ENCODE results near the gene CHD2.
"Not testable (repeated sequence)": the region's sequence is repeated elsewhere in the genome, so short reads cannot be mapped to it uniquely, and the experiment has no call there.

CHD2 gene

DNA sequence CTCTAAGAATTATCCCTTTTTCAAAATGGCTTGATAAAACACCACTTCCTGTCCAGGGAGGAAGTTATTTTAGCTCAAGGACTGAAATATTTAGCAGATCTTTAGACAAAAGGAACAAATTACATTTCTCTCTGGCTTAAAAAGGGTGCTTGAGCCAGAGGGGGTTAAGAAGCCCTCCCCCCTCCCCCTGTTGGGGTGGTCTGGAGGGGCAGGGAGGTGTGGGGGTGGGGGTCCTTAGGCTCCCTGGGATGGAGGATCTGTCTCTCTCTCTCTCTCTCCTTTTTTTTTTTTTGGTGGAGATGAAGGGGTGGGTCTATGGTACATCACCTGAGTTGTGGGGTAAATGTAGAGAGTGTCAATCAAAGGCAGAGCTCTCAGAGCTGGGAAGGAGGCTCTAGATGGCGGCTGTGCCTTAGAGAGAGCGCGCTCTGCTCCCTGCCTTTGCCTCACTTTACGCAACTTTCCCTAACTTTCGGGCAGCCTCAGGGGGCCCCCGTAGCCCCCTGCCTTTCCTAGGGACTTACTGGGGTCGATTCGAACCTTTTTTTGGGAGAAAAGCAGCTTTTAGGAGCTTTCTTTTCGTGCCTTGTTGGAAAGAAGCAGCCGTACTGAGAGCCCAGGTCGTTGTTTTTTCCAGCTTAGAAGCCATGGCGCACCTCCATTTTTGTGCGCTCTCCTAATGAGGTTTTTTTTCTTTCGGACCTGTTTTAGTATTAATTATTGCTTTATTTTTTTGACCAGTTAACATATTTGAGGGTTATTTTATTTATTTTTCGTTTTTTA is at the start of gene CHD2:
Gene CHD2 (plus strand): TSS at position 377 of the 783 bp plus-strand sequence. CDS start 914 bp downstream, outside the sequence.
- DNase-seq (ENCODE audit: low spot score): no peak

DNA sequence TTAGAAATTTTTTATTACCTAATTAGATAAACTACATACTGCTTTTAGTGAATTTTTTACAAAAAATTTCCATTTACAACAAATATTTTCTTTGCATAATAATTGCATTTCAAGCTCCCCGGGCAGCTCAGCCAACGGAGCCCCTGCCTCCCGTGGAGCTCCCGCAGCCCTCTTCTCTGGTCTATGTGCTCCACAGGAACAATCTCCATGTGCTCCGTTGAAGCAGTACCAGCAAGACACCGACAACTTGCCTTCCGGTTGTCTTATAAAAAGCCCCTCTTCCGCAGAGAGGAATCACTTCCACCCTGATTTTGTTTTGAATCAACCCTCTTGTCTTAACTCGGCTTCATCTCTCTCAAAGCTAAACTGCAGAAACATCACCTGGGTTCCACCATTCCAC is 46.9 kb upstream of the CHD2 start:
- no peak for DNase-seq (ENCODE audit: low spot score)

DNA sequence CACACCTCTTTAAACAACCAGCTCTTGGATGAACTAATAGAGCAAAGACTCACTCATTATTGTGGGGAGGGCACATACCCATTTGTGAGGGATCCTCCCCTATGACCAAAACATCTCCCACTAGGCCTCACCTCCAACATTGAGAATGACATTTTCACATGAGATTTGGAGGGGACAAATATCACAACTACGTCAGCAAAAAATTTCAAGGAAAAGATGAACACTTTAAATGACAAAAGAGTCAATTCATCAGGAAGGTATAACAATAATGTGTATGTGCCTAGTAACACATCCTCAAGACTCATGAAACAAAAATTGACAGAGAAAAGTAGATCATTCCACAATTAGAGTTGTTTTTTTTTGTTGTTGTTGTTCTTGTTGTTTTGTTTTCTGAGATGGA is 38.4 kb upstream of the CHD2 start:
- DNase-seq (ENCODE audit: low spot score): no peak

DNA sequence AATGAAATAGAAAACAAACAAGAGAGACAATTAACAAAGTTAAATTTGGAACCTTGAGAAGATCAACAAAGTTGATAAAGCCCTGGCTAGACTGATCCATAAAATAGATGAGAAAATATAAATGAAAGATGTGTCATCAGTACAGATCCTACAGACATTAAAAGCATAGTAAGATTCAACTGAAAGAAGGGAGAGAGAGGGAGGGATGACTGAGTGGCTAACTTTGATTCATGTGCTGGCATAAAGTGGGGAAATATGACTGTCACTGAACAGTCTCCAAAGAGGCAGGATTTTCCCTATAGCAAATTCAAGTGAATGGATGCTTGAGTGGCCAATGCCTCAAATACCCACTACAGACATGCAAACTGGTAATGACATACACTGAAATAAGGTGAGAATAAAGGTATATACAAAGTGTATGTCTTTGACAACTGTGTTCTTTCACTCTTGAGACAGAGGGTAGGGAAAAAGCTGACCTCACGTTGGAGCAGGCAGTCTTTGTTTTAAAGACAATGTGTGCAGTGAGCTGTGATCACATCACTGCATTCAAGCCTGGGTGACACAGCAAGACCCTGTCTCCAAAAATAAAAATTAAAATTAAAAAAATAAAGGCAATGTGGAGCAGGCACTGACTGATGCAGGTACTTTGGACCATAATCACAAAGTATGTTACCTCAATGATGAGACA is 35.9 kb upstream of the CHD2 start:
- DNase-seq (ENCODE audit: low spot score): no peak

DNA sequence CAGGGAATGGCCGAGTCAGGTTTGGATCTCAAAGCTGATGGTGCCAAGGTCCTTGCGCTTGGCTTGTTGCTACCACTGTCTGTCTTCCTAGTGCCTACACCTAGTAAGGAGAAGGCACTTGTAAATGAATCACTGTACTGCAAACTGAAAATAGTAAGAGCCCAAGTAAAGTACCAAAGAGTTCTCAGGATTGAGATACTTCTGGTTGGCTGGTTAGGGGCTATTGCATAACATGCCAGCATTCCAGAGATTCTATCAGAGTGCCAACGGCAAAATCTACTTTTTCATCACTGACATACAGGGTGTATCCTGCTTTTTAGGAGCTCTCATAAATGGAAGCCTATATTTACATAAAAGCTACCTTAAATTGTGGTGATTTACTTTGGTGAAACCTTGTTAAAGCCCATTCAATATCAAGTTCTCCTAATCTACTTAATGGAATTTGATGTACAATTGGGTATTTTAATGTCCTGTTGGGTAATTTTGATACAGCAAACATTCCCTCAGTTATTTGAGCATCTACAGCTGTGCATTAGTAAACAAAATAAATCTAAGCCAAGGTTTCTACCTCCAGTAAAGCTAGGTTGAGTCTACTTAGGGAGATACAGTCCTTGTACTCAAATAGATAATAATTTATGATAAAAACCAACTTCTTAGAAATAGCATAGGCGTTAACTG is 30.7 kb upstream of the CHD2 start:
- no peak for DNase-seq (ENCODE audit: low spot score)

DNA sequence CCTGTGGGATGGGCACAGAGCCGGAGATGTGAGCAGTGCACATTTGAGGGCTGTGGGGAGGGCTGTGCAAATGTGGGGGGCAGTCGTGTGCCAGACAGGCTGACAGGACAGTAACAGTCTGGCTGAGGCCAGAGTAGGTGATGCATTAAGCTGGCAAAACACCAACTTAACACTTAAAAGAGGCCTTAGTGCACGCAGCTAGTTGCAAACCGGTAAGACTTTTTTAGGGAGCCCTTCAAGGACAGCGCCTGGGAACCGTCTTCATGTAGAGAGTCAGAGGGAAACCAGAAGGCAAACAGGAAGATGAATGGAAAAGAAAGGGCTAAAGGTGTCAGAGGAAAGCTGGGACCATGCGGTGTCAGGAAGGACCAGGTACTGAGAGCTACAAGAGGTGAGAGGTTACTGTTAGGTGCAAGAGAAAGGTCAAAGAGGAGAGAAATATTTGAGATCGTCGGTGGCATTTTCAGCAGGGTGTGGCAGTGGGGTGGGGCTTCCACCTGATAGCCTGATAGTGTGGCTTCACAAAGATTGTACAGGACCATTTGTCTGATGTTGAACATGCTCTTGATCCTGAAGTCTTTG is 30.0 kb upstream of the CHD2 start:
- DNase-seq (ENCODE audit: low spot score): no peak

DNA sequence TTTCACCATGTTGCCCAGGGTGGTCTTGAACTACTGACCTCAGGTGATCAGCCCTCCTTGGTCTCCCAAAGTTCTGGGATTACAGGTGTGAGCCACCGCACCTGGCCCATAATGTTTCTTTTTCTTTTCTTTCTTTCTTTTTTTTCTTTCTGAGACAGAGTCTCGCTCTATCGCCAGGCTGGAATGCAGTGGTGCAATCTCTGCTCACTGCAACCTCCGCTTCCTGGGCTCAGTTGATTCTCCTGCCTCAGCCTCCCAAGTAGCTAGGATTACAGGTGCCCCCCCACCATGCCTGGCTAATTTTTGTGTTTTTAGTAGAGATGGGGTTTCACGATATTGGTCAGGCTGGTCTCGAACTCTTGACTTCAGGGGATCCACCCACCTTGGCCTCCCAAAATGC is 27.2 kb upstream of the CHD2 start:
- not testable (repeated sequence) for DNase-seq (ENCODE audit: low spot score)

DNA sequence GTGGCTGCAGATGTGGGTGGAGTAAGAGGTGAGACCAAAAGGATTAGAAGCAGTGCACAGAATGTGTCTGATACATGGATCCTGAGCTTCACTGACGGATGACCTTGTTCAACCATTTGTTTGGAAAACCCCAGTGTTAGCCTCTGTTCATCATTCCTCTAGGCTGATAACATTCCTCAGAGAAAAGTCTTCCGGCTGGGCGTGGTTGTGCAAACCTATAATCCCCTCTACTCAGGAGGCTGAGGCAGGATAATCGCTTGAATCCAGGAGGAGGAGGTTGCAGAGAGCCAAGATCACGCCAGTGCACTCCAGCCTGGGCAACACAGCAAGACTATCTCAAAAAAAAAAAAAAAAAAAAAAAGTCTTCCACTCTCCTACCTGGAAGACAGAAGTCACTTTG is 23.1 kb upstream of the CHD2 start:
- no peak for DNase-seq (ENCODE audit: low spot score)

DNA sequence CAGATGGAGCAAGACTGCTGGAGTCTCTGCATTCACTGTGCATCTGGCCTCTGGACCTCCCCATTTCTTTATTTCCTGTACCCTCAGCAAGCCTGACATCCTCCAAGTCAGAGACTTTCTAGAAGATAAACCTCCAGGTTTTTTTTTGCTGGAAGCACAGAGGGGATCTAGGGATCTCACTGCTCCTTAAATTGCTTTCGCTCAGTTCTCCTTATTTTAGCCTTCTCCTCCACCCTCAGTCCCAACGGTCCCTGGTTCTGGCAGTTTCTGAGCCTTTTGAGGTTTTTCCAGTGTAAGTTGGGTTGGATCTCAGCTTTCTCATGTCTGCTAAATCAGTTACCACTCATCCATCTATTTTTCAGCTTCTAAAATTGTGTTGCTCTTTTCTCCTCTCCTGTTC is 22.7 kb upstream of the CHD2 start:
- no peak for DNase-seq (ENCODE audit: low spot score)

DNA sequence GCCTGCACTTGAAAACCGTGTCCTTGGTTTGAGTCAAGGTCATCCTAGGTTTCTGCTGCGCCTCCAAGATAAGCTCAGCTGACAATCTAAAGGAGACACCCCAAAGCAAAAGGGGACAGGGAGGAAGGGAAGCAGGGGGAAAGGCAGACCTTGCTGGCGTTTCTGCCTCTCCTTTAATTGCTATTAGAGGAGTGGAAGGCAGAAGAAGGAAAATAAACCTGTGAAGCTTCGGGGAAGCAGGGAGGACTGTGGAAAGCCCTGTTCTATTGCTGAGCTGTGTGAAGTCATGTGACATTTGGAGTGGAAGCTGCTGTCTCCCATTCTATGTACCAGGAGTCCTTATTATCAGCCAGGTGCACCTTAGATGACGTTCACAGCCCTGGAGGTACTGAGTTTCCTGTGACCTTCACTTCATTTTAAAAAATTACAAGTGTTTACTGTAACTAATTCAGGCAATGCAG is 21.5 kb upstream of the CHD2 start:
- DNase-seq (ENCODE audit: low spot score): no peak

DNA sequence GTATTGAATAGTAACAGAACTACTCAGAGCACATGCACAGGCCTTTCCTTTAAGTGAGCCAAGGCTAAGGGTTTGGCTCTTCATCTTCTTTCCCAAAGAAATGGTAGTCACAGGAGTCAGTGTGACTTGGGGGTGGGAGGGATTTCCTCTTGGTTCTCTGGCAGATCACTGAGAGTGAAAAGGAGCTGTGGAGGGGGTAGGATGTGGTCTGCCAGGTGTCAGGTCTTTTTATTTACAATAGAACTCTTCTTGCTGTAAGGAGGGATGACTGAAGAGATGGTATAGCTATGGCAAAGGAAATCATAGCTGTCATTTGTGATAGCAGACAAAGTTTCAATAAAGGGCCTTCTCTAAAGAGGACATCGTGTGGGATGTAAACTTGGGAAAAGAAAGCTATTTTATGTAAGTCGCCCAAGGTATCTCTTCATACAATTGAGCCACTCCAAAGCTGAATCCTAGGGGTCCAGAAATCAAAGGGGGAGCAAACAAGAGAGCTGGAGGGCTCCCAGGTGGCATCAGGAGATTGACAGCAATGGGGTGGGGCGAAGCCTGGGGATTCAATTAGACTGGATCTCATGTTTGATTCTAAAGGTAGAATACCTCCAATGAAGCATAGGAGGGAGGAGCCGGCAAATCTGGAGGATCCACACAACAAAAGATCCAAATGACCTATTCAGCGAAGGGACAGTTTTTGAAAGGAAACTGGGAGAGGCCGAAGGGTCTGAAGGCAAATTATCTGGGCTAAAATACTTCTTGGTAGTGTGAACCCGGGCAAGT is 20.0 kb upstream of the CHD2 start:
- no peak for DNase-seq (ENCODE audit: low spot score)

DNA sequence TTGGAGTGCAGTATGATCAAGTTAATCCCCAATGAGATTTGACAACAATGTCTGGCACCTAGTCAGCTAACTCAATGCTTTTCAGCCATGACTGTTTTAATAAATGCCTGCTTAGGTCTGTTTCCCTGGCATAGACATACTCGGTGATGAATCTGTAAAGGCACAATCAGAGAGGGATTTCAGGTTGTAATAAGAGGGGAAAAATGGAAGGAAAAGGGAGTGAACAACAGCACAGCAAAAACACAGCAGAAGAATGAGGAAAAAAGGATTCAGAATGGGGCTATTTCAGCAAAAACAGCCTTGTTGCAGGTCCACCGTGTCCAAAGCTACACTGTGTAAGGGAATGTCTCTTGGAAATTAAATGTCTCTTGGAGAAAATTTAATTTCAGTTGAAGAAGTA is 19.3 kb upstream of the CHD2 start:
- no peak for DNase-seq (ENCODE audit: low spot score)

DNA sequence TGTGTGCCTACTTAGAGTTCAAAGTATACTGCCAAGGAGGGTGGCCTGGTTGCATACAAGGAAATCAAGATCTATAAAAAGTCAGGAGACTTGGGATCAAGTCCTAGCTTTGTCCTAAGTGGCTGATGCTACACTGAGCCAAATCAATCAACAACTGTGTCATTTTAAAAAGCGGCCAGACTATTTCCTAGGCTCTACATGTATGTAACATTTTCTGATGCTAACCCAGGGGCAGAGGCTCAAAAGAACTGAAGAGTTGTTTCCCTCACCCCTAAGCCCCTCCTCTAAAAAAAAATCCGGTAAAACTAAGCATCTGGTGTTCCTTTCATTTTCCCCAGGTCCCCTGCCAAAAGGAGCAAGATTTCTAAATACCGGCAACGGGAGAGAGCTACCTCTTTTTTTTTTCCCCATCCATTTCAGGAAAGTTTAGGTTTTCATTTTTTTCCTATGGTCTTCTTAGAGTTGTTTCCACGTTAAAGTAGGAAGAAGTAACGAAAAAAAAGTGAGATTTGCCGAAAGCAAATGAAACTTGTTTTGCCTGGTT is 18.8 kb upstream of the CHD2 start:
- DNase-seq (ENCODE audit: low spot score): no peak

DNA sequence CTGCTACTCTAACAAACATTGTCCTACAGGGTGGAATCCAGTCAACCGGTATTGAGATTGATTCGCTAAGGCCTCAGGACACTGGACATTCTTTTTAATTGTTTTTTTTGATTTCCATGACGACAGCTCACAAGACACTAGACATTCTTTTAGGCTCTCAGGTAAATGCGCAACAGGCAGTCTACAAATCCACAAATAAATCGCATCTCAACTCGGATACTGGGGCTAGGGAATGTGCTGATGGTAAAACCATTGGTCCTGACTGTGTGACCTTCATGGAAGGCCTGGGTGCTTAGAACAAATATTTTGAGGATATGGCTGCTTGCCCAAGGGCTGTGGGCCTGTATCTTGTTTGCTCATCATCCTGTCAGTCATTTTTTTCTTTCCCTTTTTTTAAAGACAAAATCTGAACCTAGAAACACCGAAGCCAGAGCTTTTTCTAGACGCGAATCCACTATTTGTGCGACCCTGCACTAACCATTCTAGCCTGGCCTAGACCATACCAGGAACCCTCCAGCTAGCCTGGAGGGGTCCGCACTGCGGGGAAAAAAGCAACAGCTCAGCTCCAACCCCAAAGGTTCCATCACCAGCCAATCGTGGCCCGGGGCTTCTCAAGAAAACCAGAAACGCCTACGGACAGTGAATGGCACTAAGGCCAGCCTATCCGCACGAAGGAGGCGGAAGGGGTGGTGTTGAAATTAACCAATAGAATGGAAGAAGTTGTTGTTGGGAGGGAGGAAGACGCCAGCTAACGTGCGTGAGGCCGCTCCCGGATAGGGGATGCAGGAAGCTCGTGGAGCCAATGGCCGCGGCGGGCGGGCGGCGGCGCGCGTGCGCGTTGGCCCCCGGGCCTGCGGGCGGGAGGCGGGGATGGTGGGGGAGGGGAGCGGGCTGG is 18.1 kb upstream of the CHD2 start:
- DNase-seq (ENCODE audit: low spot score): peak; percentile 100

DNA sequence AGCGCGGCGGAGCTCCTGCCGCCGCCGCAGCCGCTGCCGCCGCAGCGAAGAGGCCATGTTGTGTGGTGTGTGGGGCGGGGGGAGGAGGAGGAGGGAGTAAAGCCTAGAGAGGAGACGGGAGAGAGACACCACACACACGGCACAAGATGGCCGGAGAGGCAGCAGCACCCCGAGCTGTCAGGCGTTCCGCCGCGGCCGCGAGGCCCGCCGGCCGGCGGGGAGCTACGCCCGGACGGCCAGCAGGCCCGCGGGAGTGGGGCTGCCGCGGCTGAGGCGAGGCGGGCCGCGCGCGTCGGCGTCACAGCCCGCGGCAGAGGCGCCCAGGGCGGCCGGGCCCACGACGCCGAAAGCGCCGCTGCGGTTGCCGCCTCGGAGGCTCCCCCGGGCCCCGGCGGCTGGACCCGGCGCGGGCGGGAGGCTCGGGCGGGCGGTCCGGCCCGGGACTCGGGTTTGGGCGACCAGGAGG is 17.4 kb upstream of the CHD2 start:
- no peak for DNase-seq (ENCODE audit: low spot score)

DNA sequence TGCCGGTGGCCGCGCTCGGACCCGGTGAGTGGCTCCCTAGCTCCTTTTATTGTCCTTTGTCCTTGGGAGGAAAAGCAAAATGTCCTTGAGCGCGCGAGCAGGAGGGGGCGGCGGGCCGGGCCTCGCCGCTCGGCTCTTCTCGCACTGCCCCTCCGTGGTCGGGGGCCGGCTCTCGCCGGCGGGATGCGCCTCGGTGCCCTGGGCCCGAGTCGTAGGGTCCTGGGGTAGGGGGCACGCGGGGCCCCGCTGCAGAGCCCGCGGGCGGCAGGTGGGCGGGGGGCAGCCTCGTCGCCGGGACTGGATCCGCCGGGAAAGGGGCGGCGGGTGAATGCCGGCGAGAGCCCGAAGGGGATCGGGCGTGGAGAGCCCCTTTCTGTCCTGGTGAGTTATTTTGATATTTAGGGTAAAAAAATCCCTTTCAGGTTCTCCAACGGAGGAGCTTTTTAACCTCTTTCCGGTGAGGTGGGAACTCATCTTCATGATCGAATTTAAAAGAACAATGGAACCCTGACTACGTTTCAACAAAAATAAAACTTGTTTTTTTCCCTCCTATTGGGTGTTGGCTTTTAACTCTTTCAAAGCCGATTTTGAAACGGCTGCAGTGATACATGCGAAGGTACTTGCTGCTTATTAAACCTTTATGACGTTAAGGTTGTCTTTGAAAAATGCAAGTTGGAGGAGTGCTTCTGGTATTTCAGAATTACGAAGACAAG is 16.8 kb upstream of the CHD2 start:
- DNase-seq (ENCODE audit: low spot score): no peak

DNA sequence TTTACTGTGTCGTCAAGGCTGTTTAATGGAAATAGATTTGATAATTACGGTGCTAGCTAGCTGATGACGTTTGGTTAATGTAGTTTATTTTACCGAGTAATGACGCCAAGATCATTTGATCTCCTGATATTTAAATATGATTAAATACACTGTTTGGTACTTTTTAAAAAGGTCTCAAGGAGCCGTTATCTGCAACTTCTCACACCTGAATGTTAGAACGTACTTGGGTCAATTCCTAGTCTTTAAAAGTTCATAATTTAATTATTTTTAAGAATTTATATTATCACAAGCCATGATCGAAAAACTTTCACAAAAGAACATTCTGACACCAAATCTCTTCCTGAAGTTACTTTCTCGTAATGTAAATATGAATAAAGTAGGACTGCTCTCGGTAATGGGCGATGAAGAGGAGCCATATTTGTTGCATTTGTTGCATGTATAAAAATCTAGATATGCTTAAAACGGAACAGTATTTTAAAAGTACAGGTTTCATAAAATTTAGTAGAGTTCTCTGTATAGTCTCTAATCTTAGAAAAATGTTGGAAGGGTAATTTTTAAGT is 16.2 kb upstream of the CHD2 start:
- no peak for DNase-seq (ENCODE audit: low spot score)

DNA sequence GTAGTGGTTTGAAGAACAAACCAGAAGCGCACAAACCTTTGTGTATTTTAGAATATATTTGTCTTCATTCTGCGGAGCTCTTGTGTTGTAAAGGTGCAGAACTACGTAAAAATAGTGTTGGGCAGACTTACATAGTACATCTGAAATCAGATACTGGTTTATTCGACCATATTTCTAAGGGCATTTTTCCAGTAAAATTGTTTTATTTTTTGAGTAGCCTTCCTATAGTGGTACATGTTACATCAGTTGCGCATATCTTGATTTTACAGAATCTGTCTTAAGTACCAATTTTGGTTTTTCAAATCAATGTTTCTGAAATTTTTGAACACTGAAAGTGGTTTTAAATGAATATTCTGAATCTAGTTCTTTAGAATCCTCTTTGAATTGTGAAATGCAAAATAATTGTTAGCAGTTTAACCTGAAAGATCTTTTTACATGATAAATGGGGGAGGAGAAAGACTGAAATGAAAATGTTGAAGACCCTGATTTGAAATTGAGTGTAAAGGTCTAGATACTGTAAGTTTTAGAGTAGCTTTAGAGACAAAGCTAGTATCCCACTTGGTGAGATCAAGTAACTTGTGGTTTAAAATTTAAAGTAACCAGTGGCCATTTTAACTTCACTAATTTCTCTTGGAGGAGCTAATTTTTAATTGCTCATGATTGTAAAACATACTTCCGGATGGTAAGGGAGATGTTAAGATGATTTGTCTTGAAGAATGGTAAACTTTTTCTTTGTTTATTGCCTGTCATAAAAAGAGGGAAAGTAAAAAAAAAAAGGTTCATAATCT is 15.5 kb upstream of the CHD2 start:
- DNase-seq (ENCODE audit: low spot score): no peak
